GM19193 (cell line): ENCODE data around the gene KRT72.

Experiments
- POLR2A ChIP-seq: IDR thresholded peaks from 4 replicates; pipeline ENCODE4 v1.6.1; 2011; ENCODE audit not compliant: insufficient read depth, insufficient read length; ENCODE audit errors: extremely low read depth

Gene KRT72

GRCh38 chr12:52600941-52601481, at the start of gene KRT72:
Gene KRT72, minus strand, starts transcription at chr12:52601463. Its CDS starts 11 bp downstream, at chr12:52601452.
- no peak for TF ChIP-seq POLR2A

- no peak for TF ChIP-seq POLR2A
These were observed 49.3 kb upstream of the KRT72 start for GRCh38 chr12:52650520-52651081.

- TF ChIP-seq POLR2A = no peak
These were observed 47.8 kb upstream of the KRT72 start for GRCh38 chr12:52649066-52649465.

GRCh38 chr12:52648012-52648550, 46.8 kb upstream of the KRT72 start:
- no peak for TF ChIP-seq POLR2A

GRCh38 chr12:52647601-52648000, 46.3 kb upstream of the KRT72 start:
- no peak for TF ChIP-seq POLR2A

GRCh38 chr12:52646613-52647012, 45.4 kb upstream of the KRT72 start:
- TF ChIP-seq POLR2A = no peak

- no peak for TF ChIP-seq POLR2A
These were observed 44.7 kb upstream of the KRT72 start for GRCh38 chr12:52645982-52646381.

- TF ChIP-seq POLR2A = no peak
These were observed 44.0 kb upstream of the KRT72 start for GRCh38 chr12:52645120-52645761.

GRCh38 chr12:52644078-52644415, 42.8 kb upstream of the KRT72 start:
- TF ChIP-seq POLR2A = no peak

GRCh38 chr12:52643233-52644077, 42.2 kb upstream of the KRT72 start:
- no peak for TF ChIP-seq POLR2A

GRCh38 chr12:52641468-52641867, 40.2 kb upstream of the KRT72 start:
- no peak for TF ChIP-seq POLR2A

- no peak for TF ChIP-seq POLR2A
These were observed 36.0 kb upstream of the KRT72 start for GRCh38 chr12:52637299-52637698.

- TF ChIP-seq POLR2A = no peak
These were observed 35.5 kb upstream of the KRT72 start for GRCh38 chr12:52636592-52637258.

GRCh38 chr12:52636189-52636588, 34.9 kb upstream of the KRT72 start:
- TF ChIP-seq POLR2A = no peak
